Stomach (tissue), 19 donors: ENCODE measurements around the gene KIF18B. TPM values are rescaled to one million over a fixed set of nuclear protein-coding genes. Genes with fewer than 3 reads are reported as not detected.

Experiments
- DNase-seq, 2 donors: peaks; one replicate each; pipeline versions ENCODE4 v3.0.0 to v3.0.0-alpha.2; 2013 to 2019
- H3K27ac ChIP-seq, 5 donors: fragments of 200-600 bp in 4 of 5; sonication (generic) in 4 of 5; one replicate each; pipeline ENCODE4 v1.5.1; 2013 to 2019; ENCODE audit warnings: mild to moderate bottlenecking in 1 of 5, moderate library complexity in 1 of 5
- H3K27me3 ChIP-seq, 3 donors: fragments of 200-600 bp; sonication (generic); one replicate each; pipeline ENCODE4 v1.5.1; 2017 to 2019; ENCODE audit warnings: mixed run types in 1 of 3
- H3K36me3 ChIP-seq, 4 donors: fragments of 200-600 bp; sonication (generic); 1 replicate in 3 of 4; 2 replicates in 1 of 4; pipeline ENCODE4 v1.5.1; 2016 to 2019
- H3K4me1 ChIP-seq, 4 donors: fragments of 200-600 bp; sonication (generic); one replicate each; pipeline ENCODE4 v1.5.1; 2016 to 2019
- H3K4me3 ChIP-seq, 4 donors: fragments of 200-600 bp; sonication (generic) in 3 of 4; one replicate each; pipeline ENCODE4 v1.5.1; 2016 to 2019; ENCODE audit warnings: mild to moderate bottlenecking in 1 of 4
- H3K9me3 ChIP-seq, 4 donors: fragments of 200-600 bp; sonication (generic); one replicate each; pipeline ENCODE4 v1.5.1; 2016 to 2019
- EP300 ChIP-seq: sonication (generic); formaldehyde crosslinking; IDR thresholded peaks from one replicate; pipeline ENCODE4 v1.6.1; 2017; ENCODE audit warnings: antibody characterized with exemption
- POLR2A ChIP-seq, 4 donors: fragments of 450-650 bp; IDR thresholded peaks; one replicate each; pipeline ENCODE4 v1.6.1; 2016; ENCODE audit warnings: antibody characterized with exemption in 4 of 4, control low read depth in 2 of 4, mild to moderate bottlenecking in 1 of 4, moderate library complexity in 1 of 4
- POLR2AphosphoS5 ChIP-seq, 3 donors: sonication (generic); formaldehyde crosslinking; IDR thresholded peaks; one replicate each; pipeline ENCODE4 v1.6.1; 2016; ENCODE audit warnings: antibody characterized with exemption in 3 of 3
- WGBS, 5 donors: extraction: QIAGEN DNeasy Blood & Tissue Kit in 3 of 5; methylation state at CpG; one replicate each; pipeline versions ENCODE4 v1.1.5 to v1.1.7; 2013 to 2018; 5-methylcytosine and 5-hydroxymethylcytosine counted together
- intact Hi-C: fragments of 100-400 bp; cut with DNase I; formaldehyde crosslinking; loops from one replicate; pipeline ENCODE4 v1.15.1; 2023; ENCODE audit warnings: low total_unique reads
- long read RNA-seq, 10 donors: transcript quantifications; one replicate each; lab custom pipeline, GENCODE V29; 2026
- polyA plus RNA-seq, 3 donors: library from polyadenylated mRNA; stranded (reverse); fragments of 200-250 nt; gene quantifications; one replicate each; pipeline ENCODE4 v1.2.3, GENCODE V29; 2013
- total RNA-seq, 5 donors: library from RNA; depleted of rRNA; stranded (reverse); fragments of >200 nt; gene quantifications; one replicate each; pipeline versions ENCODE4 v1.1.0 to v1.2.3, GENCODE V29; 2014 to 2016
- TF ChIP-seq, protein P1 (sequence below), 7 experiments: fragments of 450-650 bp in 4 of 7; fragments of 200-600 bp in 3 of 7; sonication (generic) in 3 of 7; IDR thresholded peaks; one replicate each; pipeline ENCODE4 v1.5.1; 2016 to 2019; ENCODE audit warnings: antibody characterized with exemption in 7 of 7, control low read depth in 2 of 7, mild to moderate bottlenecking in 1 of 7
- donor health status: healthy with polysubstance abuse.
- donor health status: Bipolar disorder and iron deficiency.
- donor health status: healthy.

The KIF18B gene
- total RNA-seq (10 to 100 TPM in 1 of 5 donors, 1 to 10 TPM in 1, under 1 TPM in 2, not detected in 1; 0.58 to 12.2 (median 2.0) TPM), polyA plus RNA-seq (1 to 10 TPM in 2 of 3 donors, under 1 TPM in 1; 0.15 to 2.2 (median 1.2) TPM)
- long read RNA-seq, donor 1: 0 reads
- long read RNA-seq, donor 2: 0 reads
- long read RNA-seq, donor 3: 0 reads
- long read RNA-seq, donor 4: 0 reads
- long read RNA-seq, donor 5: 0 reads
- long read RNA-seq, donor 6: 0 reads
- long read RNA-seq, donor 7: 0 reads
- long read RNA-seq, donor 8, partial matches to known transcripts: 0 of 1 reads
- long read RNA-seq, donor 8, other reads (novel, unspliced or antisense): 0 of 1 reads
- long read RNA-seq, donor 9: 0 reads
- long read RNA-seq, donor 10: 0 reads

DNA sequence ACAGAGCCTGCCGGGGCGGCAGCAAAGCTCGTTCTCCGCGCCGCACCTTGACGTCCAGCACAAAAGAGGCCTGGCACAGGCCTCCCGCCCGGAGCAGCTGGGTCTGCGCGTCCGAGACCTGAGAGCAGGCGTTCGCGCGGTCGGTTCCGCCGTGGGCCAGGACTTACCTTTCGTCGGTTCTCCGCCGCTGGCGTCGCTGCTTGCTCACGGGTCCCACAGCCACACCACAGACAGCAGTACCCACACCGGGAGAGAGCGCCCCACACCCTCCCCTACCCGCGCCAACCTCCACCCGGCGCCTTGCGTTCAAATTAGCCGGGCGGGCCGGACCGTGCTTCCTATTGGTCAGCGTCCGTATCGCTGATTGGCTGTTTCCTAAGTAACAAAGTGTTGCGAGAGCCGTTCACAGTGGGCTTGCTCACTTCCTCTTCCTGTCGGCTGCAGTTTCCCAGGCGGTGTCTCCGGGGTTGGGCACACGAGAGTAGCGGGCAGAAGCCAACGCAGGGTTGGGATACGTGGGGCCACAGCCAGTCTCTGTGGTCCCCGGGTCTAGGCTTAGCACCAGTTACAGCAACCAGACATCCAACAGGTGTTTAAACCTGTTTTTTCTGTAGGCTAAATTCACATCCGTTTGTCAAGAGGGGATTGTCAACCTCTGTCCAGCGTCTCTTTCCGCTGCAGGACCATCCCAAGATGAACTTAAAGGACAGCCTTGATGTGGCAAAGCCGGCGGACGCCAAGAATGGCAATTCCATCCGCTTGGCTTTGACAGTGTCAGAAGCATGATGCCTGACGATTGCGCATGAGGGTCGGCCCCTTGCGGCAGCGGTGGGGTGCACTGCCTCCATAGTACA is at the start of gene KIF18B:
Gene KIF18B, minus strand, starts transcription at position 313 of the 854 bp plus-strand sequence. CDS start 11,429 bp downstream, outside the sequence.
- intact Hi-C loops: no loop called here
- peaks cover 0 to 11% (median 0%) of the 10 kb centered on the region in 3 donors for H3K27me3 ChIP-seq
- peaks cover 5 to 19% (median 16%) of the 10 kb centered on the region in 4 donors for H3K4me1 ChIP-seq
- peak within 1 kb of the TSS in 4 of 5 donors; percentile 56 to 75 (median 67) for H3K27ac ChIP-seq
- no peaks in the 10 kb centered on the region for H3K9me3 ChIP-seq
- 1 to 3% (median 3%) methylated on average over 28 to 62 of the region's 62 CpGs for WGBS, 5 donors
- peak; percentile 87 to 97 for DNase-seq
- TF ChIP-seq, protein P1, sequence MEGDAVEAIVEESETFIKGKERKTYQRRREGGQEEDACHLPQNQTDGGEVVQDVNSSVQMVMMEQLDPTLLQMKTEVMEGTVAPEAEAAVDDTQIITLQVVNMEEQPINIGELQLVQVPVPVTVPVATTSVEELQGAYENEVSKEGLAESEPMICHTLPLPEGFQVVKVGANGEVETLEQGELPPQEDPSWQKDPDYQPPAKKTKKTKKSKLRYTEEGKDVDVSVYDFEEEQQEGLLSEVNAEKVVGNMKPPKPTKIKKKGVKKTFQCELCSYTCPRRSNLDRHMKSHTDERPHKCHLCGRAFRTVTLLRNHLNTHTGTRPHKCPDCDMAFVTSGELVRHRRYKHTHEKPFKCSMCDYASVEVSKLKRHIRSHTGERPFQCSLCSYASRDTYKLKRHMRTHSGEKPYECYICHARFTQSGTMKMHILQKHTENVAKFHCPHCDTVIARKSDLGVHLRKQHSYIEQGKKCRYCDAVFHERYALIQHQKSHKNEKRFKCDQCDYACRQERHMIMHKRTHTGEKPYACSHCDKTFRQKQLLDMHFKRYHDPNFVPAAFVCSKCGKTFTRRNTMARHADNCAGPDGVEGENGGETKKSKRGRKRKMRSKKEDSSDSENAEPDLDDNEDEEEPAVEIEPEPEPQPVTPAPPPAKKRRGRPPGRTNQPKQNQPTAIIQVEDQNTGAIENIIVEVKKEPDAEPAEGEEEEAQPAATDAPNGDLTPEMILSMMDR (IDR thresholded peaks at IDR 0.05): peak in 1 of 7 experiments; percentile 4
- no peak for TF ChIP-seq POLR2A (IDR thresholded peaks at IDR 0.05)
- peak; percentile 51 to 93 (median 82) for TF ChIP-seq POLR2AphosphoS5 (IDR thresholded peaks at IDR 0.05)
- TF ChIP-seq EP300: no peak
- H3K36me3 ChIP-seq: no peaks in the 10 kb centered on the region
- peak within 1 kb of the TSS; percentile 47 to 92 (median 56) for H3K4me3 ChIP-seq

DNA sequence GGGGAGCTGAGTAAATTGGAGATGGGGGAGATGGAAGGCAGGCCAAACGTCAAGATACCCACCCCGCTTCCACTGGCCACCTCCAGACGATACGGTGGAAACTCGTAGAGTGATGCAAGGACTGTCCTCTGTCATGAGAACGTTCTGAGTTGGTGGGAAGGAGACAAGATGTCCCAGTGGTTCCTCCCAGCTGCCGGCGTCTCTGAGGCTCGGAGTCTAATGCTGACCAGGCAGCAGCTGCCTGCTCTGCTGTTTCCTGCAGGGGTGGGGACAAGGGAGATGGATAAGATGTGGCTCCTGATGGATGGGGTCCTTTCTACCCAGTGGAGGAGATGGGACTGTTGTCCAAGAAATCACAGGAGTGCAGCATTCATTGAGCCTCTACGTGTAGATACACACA is 48.7 kb upstream of the KIF18B start:
- intact Hi-C loops: no loop called here
- Histone ChIP-seq H3K4me1 (no peaks in the 10 kb centered on the region), H3K36me3 (no peaks in the 10 kb centered on the region), H3K27me3 (peaks cover 0 to 38% (median 0%) of the 10 kb centered on the region in 3 donors), H3K4me3 (no peak overlapping the region), H3K9me3 (peaks cover 0 to 10% (median 5%) of the 10 kb centered on the region in 4 donors), H3K27ac (no peak overlapping the region)
- WGBS, 5 donors: 67 to 87% (median 73%) methylated on average over 10 of the region's 10 CpGs
- TF ChIP-seq, protein P1 (IDR thresholded peaks at IDR 0.05): no peak
- no peak for TF ChIP-seq POLR2AphosphoS5 (IDR thresholded peaks at IDR 0.05)
- no peak for TF ChIP-seq EP300
- no peak for TF ChIP-seq POLR2A (IDR thresholded peaks at IDR 0.05)
- no peak for DNase-seq

- intact Hi-C loops: no loop called here
- Histone ChIP-seq H3K27ac (no peak overlapping the region), H3K4me3 (no peak overlapping the region), H3K4me1 (no peaks in the 10 kb centered on the region), H3K9me3 (peaks cover 0 to 10% (median 5%) of the 10 kb centered on the region in 4 donors), H3K27me3 (peaks cover 0 to 38% (median 0%) of the 10 kb centered on the region in 3 donors), H3K36me3 (no peaks in the 10 kb centered on the region)
- TF ChIP-seq POLR2AphosphoS5 (IDR thresholded peaks at IDR 0.05) (no peak), POLR2A (IDR thresholded peaks at IDR 0.05) (no peak)
- WGBS, 5 donors: 45 to 59% (median 51%) methylated on average over 10 to 11 of the region's 11 CpGs
- peak in 1 of 2 donors; percentile 43 for DNase-seq
Measured at GRCh38 chr17:44995436-44996001, 47.9 kb upstream of the KIF18B start.

- no peak overlapping the region for H3K27ac ChIP-seq
- no peaks in the 10 kb centered on the region for H3K9me3 ChIP-seq
- intact Hi-C loops: no loop called here
- H3K4me1 ChIP-seq: peaks cover 3 to 7% (median 6%) of the 10 kb centered on the region in 4 donors
- H3K27me3 ChIP-seq: peaks cover 0 to 56% (median 18%) of the 10 kb centered on the region in 3 donors
- no peak overlapping the region for H3K4me3 ChIP-seq
- no peaks in the 10 kb centered on the region for H3K36me3 ChIP-seq
- no peak for DNase-seq
- WGBS, 5 donors: 71 to 85% (median 74%) methylated on average over 4 to 5 of the region's 5 CpGs
- TF ChIP-seq, protein P1 (IDR thresholded peaks at IDR 0.05): no peak
- TF ChIP-seq EP300 (no peak), POLR2A (IDR thresholded peaks at IDR 0.05) (no peak), POLR2AphosphoS5 (IDR thresholded peaks at IDR 0.05) (no peak)
Measured at GRCh38 chr17:44992242-44992939, 44.8 kb upstream of the KIF18B start.
